ENCODE data around the gene CACNG4.

Gene CACNG4

DNA sequence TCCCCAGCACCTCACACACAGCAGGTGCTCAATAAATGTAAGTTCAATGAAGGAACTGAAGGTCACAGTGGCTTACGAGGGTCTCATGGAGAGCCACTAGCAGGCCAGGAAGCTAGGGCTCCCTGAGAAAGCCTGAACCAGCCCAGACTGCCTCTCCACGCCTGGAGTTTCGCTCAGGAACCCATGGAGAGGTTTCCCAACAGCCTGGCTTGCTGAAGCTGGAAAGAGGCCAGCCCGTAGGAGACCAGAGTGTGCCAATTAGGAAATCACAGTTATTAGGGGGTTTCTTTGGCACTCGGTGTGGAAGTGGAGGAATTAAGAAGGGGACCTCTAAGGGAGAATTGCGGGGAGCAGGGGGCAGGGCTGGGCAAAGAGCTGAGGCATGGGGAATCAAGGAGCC lies 43.6 kb downstream of the CACNG4 start:
- Histone ChIP-seq H2AFZ (ENCODE audit: low read depth, low read length) (no peak overlapping the region), H3K27ac (ENCODE audit: low read length) (no peak overlapping the region), H3K9me3 (ENCODE audit: insufficient read depth, low read length, severe bottlenecking) (no peaks in the 10 kb centered on the region), H3K4me3 (ENCODE audit: low read depth in 1 of 2, low read length in 2 of 2) (no peak overlapping the region), H3K4me2 (ENCODE audit: insufficient read depth, low read length) (no peak overlapping the region), H3K79me2 (ENCODE audit: insufficient read depth, low read length) (no peaks in the 10 kb centered on the region), H3K27me3 (ENCODE audit: insufficient read depth, low read length, poor library complexity) (peaks cover 15% of the 10 kb centered on the region), H4K20me1 (ENCODE audit: insufficient read depth, low read length) (no peaks in the 10 kb centered on the region), H3K9ac (ENCODE audit: low read depth, low read length) (no peak overlapping the region), H3K4me1 (ENCODE audit: insufficient read depth, low read length) (no peaks in the 10 kb centered on the region), H3K36me3 (ENCODE audit: insufficient read depth, low read length) (no peaks in the 10 kb centered on the region)
- TF ChIP-seq EZH2 (IDR thresholded peaks at IDR 0.05; ENCODE audit: borderline replicate concordance, low read depth, low read length, severe bottlenecking): no peak
- TF ChIP-seq, protein P1, sequence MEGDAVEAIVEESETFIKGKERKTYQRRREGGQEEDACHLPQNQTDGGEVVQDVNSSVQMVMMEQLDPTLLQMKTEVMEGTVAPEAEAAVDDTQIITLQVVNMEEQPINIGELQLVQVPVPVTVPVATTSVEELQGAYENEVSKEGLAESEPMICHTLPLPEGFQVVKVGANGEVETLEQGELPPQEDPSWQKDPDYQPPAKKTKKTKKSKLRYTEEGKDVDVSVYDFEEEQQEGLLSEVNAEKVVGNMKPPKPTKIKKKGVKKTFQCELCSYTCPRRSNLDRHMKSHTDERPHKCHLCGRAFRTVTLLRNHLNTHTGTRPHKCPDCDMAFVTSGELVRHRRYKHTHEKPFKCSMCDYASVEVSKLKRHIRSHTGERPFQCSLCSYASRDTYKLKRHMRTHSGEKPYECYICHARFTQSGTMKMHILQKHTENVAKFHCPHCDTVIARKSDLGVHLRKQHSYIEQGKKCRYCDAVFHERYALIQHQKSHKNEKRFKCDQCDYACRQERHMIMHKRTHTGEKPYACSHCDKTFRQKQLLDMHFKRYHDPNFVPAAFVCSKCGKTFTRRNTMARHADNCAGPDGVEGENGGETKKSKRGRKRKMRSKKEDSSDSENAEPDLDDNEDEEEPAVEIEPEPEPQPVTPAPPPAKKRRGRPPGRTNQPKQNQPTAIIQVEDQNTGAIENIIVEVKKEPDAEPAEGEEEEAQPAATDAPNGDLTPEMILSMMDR (IDR thresholded peaks at IDR 0.05; ENCODE audit: borderline replicate concordance, extremely low read depth, low read length, poor library complexity, severe bottlenecking): no peak
- DNase-seq (no peak), ATAC-seq (ENCODE audit: insufficient read depth, low read depth) (no peak)

GRCh38 chr17:67011527-67012175 lies 47.1 kb downstream of the CACNG4 start:
- Histone ChIP-seq H3K9me3 (ENCODE audit: insufficient read depth, low read length, severe bottlenecking) (no peaks in the 10 kb centered on the region), H3K36me3 (ENCODE audit: insufficient read depth, low read length) (no peaks in the 10 kb centered on the region), H3K27me3 (ENCODE audit: insufficient read depth, low read length, poor library complexity) (peaks cover 9% of the 10 kb centered on the region), H2AFZ (ENCODE audit: low read depth, low read length) (no peak overlapping the region), H3K79me2 (ENCODE audit: insufficient read depth, low read length) (no peaks in the 10 kb centered on the region), H3K4me3 (ENCODE audit: low read depth in 1 of 2, low read length in 2 of 2) (no peak overlapping the region), H3K4me1 (ENCODE audit: insufficient read depth, low read length) (no peaks in the 10 kb centered on the region), H3K4me2 (ENCODE audit: insufficient read depth, low read length) (no peak overlapping the region), H4K20me1 (ENCODE audit: insufficient read depth, low read length) (no peaks in the 10 kb centered on the region), H3K9ac (ENCODE audit: low read depth, low read length) (no peak overlapping the region), H3K27ac (ENCODE audit: low read length) (no peak overlapping the region)
- TF ChIP-seq, protein P1 (IDR thresholded peaks at IDR 0.05; ENCODE audit: borderline replicate concordance, extremely low read depth, low read length, poor library complexity, severe bottlenecking): no peak
- TF ChIP-seq EZH2 (IDR thresholded peaks at IDR 0.05; ENCODE audit: borderline replicate concordance, low read depth, low read length, severe bottlenecking): no peak
- no peak for ATAC-seq (ENCODE audit: insufficient read depth, low read depth)
- DNase-seq: no peak

DNA sequence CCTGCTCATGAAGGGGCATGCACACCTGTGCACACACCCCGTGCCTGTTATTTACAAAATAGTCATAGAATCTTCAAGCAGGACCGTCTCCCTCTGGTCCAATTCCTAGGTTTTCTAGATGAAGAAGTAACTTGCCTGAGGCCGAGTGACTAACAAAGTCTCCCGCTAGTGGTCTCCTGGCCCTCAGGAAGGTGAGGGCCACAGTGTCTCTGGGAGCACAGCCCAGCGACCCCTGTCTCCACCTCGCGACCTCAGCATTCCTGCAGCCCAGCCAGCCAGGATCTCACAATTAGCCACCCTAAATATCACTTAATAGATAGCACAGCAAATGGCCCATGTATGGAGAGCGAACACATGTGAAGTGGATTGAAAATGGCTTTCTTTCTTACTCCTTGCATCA lies 49.4 kb downstream of the CACNG4 start:
- H3K79me2 ChIP-seq (ENCODE audit: insufficient read depth, low read length): no peaks in the 10 kb centered on the region
- H4K20me1 ChIP-seq (ENCODE audit: insufficient read depth, low read length): no peaks in the 10 kb centered on the region
- H3K27ac ChIP-seq (ENCODE audit: low read length): no peak overlapping the region
- H3K4me2 ChIP-seq (ENCODE audit: insufficient read depth, low read length): no peak overlapping the region
- TF ChIP-seq, protein P1 (IDR thresholded peaks at IDR 0.05; ENCODE audit: borderline replicate concordance, extremely low read depth, low read length, poor library complexity, severe bottlenecking): no peak
- TF ChIP-seq EZH2 (IDR thresholded peaks at IDR 0.05; ENCODE audit: borderline replicate concordance, low read depth, low read length, severe bottlenecking): no peak
- H2AFZ ChIP-seq (ENCODE audit: low read depth, low read length): no peak overlapping the region
- H3K4me3 ChIP-seq (ENCODE audit: low read depth in 1 of 2, low read length in 2 of 2): no peak overlapping the region
- no peaks in the 10 kb centered on the region for H3K9me3 ChIP-seq (ENCODE audit: insufficient read depth, low read length, severe bottlenecking)
- H3K27me3 ChIP-seq (ENCODE audit: insufficient read depth, low read length, poor library complexity): peaks cover 9% of the 10 kb centered on the region
- ATAC-seq (ENCODE audit: insufficient read depth, low read depth) (no peak), DNase-seq (no peak)
- no peaks in the 10 kb centered on the region for H3K36me3 ChIP-seq (ENCODE audit: insufficient read depth, low read length)
- H3K9ac ChIP-seq (ENCODE audit: low read depth, low read length): no peak overlapping the region
- H3K4me1 ChIP-seq (ENCODE audit: insufficient read depth, low read length): no peaks in the 10 kb centered on the region

All from DND-41 (cell line).